ENCODE results near the gene CORO7. TPM values are rescaled to one million over a fixed set of nuclear protein-coding genes. Genes with fewer than 3 reads are reported as not detected.

Gene CORO7
- total and polyA plus RNA-seq, 9 of the 15 experiments (the other 6 are each of a cell fraction or from before 2014, with no cell fraction given) = 0.45 to 77.2 (median 18.7) TPM

DNA sequence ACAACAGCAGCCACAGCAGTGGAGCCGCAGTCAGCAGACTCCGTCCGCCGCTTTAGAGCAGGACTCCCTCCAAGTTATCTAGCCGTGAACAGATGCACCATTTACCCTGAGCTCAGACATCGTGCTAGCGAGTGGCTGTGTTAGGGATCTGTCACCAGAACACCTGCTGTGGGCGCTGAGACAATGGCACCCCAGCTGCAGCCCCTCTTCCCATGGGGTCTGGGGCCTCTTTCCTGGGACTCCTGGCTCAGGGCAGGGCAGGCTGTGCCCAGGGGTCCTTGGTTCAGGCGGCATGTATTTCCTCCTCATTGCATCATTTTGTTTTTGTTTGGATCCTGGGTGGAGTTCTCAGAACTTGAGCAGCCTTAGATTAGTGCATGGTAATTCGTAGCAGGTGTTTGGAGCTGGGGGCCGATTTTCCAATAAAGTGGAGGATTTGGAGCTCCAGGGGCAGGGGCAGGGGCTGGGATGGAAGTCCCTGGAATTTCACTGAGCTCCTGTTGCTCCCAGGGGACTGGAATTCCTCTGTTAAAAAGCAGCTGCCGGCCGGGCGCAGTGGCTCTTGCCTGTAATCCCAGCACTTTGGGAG is 34.6 kb upstream of the CORO7 start (continued):
- TF ChIP-seq, protein P1, sequence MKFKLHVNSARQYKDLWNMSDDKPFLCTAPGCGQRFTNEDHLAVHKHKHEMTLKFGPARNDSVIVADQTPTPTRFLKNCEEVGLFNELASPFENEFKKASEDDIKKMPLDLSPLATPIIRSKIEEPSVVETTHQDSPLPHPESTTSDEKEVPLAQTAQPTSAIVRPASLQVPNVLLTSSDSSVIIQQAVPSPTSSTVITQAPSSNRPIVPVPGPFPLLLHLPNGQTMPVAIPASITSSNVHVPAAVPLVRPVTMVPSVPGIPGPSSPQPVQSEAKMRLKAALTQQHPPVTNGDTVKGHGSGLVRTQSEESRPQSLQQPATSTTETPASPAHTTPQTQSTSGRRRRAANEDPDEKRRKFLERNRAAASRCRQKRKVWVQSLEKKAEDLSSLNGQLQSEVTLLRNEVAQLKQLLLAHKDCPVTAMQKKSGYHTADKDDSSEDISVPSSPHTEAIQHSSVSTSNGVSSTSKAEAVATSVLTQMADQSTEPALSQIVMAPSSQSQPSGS (CRISPR knock-in tag; IDR thresholded peaks at IDR 0.05) = no peak
- TF ChIP-seq MBD2 (IDR thresholded peaks at IDR 0.05; ENCODE audit: borderline replicate concordance, low read depth) (no peak), ZC3H4 (CRISPR knock-in tag; IDR thresholded peaks at IDR 0.05; ENCODE audit: borderline replicate concordance) (no peak), POLR3A (IDR thresholded peaks at IDR 0.05; ENCODE audit: borderline replicate concordance, extremely low read depth, insufficient read depth, insufficient read length) (no peak), PTBP1 (IDR thresholded peaks at IDR 0.05; ENCODE audit: low read depth, low read length) (no peak), ZNF398 (CRISPR knock-in tag; IDR thresholded peaks at IDR 0.05) (peak; percentile 37; the same call in 1 of the 2 replicates), ATF7 (IDR thresholded peaks at IDR 0.05) (peak; percentile 87), KLF6 (CRISPR knock-in tag; IDR thresholded peaks at IDR 0.05; ENCODE audit: borderline replicate concordance) (peak; percentile 91; the same call in 1 of the 2 replicates), MCM2 (IDR thresholded peaks at IDR 0.05; ENCODE audit: low read depth) (no peak), CSDE1 (IDR thresholded peaks at IDR 0.05) (no peak), ZNF717 (CRISPR knock-in tag; IDR thresholded peaks at IDR 0.05) (no peak), ARID1B (IDR thresholded peaks at IDR 0.05) (peak; percentile 27; the same call in 1 of the 2 replicates), AFF4 (CRISPR knock-in tag; IDR thresholded peaks at IDR 0.05) (no peak), CREB1 (IDR thresholded peaks at IDR 0.05) (no peak), CREB1 (CRISPR knock-in tag; IDR thresholded peaks at IDR 0.05) (no peak), ZBTB17 (CRISPR knock-in tag; IDR thresholded peaks at IDR 0.05) (peak; percentile 78; the same call in 1 of the 2 replicates), BCL6 (CRISPR knock-in tag; IDR thresholded peaks at IDR 0.05) (peak; percentile 74; the same call in 1 of the 2 replicates), C11orf30 (IDR thresholded peaks at IDR 0.05; ENCODE audit: low read depth) (no peak), HMGN3 (IDR thresholded peaks at IDR 0.05; ENCODE audit: borderline replicate concordance, extremely low read depth, insufficient read length, low read depth, low read length) (no peak), CHD1 (IDR thresholded peaks at IDR 0.05; ENCODE audit: low read length) (no peak), MYBL2 (IDR thresholded peaks at IDR 0.05; ENCODE audit: low read depth) (no peak), MYBL2 (CRISPR knock-in tag; IDR thresholded peaks at IDR 0.05; ENCODE audit: borderline replicate concordance) (no peak)
- TF ChIP-seq, protein P2, sequence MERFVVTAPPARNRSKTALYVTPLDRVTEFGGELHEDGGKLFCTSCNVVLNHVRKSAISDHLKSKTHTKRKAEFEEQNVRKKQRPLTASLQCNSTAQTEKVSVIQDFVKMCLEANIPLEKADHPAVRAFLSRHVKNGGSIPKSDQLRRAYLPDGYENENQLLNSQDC (CRISPR knock-in tag; IDR thresholded peaks at IDR 0.05) = no peak

Measured in K562 (cell line).